ENCODE results near the gene LRRK1. TPM values are rescaled to one million over a fixed set of nuclear protein-coding genes. Genes with fewer than 3 reads are reported as not detected.

The LRRK1 gene
- total and polyA plus RNA-seq, 2 of the 13 experiments (the other 11 are each of a cell fraction or from before 2014, with no cell fraction given) = 0.13 to 1.2 TPM

DNA sequence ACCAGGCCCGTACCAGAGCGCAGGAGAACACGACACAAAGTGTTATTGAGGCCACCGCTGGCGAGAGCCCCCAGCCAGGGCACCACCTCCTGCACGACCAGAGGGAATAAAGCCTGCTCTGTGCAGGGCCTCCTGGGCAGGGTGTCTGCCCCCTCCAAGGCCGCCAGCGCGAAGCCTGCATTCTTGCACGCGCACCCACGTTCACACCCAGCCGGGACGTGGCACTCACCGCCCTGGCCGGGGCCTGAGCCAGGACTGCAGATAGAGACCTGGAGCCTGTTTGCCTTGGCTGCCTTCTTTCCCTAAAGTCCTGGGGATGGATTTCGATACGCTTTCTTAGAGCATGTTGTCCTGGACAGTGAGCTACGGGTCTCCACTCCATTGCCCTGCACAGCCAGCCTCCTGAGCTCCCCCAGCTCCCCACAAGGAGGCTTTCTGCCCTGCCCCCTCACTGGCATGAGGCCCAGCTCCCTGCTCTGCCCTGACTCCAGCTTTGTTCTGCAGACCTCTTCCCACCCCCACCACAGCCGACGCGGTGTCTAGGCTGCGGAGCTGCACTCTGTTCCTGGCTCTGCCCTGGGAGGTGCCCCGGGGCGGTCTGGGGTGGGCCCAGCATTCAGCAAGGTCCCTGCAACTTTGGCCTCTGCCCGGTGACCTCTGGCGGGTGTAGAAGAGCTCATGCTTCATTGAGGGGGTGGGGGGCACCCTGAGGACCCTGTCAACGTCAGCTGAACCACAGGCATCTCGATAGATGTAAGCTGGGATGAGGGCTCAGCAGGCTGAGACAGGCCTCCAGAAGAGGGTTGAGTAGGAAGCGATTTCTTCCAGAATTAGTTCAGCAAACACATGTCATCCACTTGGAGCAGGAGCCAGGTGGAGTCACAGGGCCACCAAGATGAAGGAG, 145.0 kb downstream of the LRRK1 start (continued):
- TF ChIP-seq, protein P1, sequence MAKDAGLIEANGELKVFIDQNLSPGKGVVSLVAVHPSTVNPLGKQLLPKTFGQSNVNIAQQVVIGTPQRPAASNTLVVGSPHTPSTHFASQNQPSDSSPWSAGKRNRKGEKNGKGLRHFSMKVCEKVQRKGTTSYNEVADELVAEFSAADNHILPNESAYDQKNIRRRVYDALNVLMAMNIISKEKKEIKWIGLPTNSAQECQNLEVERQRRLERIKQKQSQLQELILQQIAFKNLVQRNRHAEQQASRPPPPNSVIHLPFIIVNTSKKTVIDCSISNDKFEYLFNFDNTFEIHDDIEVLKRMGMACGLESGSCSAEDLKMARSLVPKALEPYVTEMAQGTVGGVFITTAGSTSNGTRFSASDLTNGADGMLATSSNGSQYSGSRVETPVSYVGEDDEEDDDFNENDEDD (CRISPR knock-in tag; IDR thresholded peaks at IDR 0.05; ENCODE audit: borderline replicate concordance) = peak; percentile 41; the same call in 1 of the 2 replicates
- TF ChIP-seq ZNF552 (CRISPR knock-in tag; IDR thresholded peaks at IDR 0.05; ENCODE audit: borderline replicate concordance) (no peak), HOXA3 (CRISPR knock-in tag; IDR thresholded peaks at IDR 0.05) (peak; percentile 42; the same call in 1 of the 2 replicates), THRA (CRISPR knock-in tag; IDR thresholded peaks at IDR 0.05; ENCODE audit: borderline replicate concordance) (no peak), SIN3B (IDR thresholded peaks at IDR 0.05; ENCODE audit: low read length) (no peak), NR2F6 (IDR thresholded peaks at IDR 0.05) (no peak; the same call in 1 of the 2 replicates), NR2F6 (CRISPR knock-in tag; IDR thresholded peaks at IDR 0.05) (peak; percentile 27; the same call in 1 of the 2 replicates), ZNF770 (CRISPR knock-in tag; IDR thresholded peaks at IDR 0.05) (no peak), ZNF207 (IDR thresholded peaks at IDR 0.05; ENCODE audit: borderline replicate concordance) (no peak), ZZZ3 (CRISPR knock-in tag; IDR thresholded peaks at IDR 0.05; ENCODE audit: borderline replicate concordance) (no peak), MAZ (IDR thresholded peaks at IDR 0.05; ENCODE audit: borderline replicate concordance, low read depth, low read length) (no peak), MAZ (CRISPR knock-in tag; IDR thresholded peaks at IDR 0.05; ENCODE audit: low read depth) (no peak), ZNF337 (CRISPR knock-in tag; IDR thresholded peaks at IDR 0.05; ENCODE audit: borderline replicate concordance, low read depth) (no peak), MTF1 (CRISPR knock-in tag; IDR thresholded peaks at IDR 0.05) (no peak), RBFOX2 (IDR thresholded peaks at IDR 0.05; ENCODE audit: low read depth, low read length) (peak; percentile 42; the same call in 1 of the 2 replicates), ASH2L (IDR thresholded peaks at IDR 0.05; ENCODE audit: insufficient read length, low read depth, low read length) (peak; percentile 33), POLR2AphosphoS5 (IDR thresholded peaks at IDR 0.05; ENCODE audit: low read depth, low read length) (0 out of 2 replicates have a peak, but pooled peaks have one; percentile 18), DR1 (CRISPR knock-in tag; IDR thresholded peaks at IDR 0.05) (peak; percentile 32; the same call in 1 of the 2 replicates), ZNF331 (CRISPR knock-in tag; IDR thresholded peaks at IDR 0.05) (0 out of 2 replicates have a peak, but pooled peaks have one; percentile 22), HIC2 (CRISPR knock-in tag; IDR thresholded peaks at IDR 0.05; ENCODE audit: low read depth) (peak; percentile 63; the same call in 1 of the 2 replicates)
- TF ChIP-seq, protein P2, sequence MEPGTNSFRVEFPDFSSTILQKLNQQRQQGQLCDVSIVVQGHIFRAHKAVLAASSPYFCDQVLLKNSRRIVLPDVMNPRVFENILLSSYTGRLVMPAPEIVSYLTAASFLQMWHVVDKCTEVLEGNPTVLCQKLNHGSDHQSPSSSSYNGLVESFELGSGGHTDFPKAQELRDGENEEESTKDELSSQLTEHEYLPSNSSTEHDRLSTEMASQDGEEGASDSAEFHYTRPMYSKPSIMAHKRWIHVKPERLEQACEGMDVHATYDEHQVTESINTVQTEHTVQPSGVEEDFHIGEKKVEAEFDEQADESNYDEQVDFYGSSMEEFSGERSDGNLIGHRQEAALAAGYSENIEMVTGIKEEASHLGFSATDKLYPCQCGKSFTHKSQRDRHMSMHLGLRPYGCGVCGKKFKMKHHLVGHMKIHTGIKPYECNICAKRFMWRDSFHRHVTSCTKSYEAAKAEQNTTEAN (CRISPR knock-in tag; conservative IDR thresholded peaks at IDR 0.05) = 0 out of 2 replicates have a peak, but pooled peaks have one; percentile 44
